ENCODE results near the gene CMTM3. TPM values are rescaled to one million over a fixed set of nuclear protein-coding genes. Genes with fewer than 3 reads are reported as not detected.

CMTM3 gene
- total and polyA plus RNA-seq, 2 experiments from 2014 or later = 32.6 to 47.0 TPM

DNA sequence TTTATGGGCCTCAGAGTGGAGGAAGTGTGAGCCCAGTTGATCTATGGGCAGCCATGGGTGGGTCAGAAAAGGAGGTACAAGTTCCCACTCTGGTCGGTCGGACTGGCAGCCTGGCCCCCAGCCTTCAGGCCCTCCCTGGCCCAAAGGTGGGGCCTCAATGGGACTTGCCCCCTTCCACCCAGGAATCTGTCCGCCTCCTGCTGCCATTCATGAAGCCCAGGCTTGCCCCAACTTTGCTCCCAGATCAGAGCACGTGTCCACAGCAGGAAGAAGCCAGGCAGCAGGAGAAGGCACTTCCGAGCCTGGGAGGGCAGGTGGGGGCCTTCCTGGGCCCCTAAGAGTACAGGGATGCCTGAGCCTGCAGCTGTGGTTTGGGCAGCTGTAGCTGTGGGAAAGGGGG lies 3.0 kb upstream of the CMTM3 start:
- in situ Hi-C loops (cut with MboI) = no loop called here
- Histone ChIP-seq H3K27ac (no peak overlapping the region), H3K9me2 (ENCODE audit: insufficient read depth) (no peaks in the 10 kb centered on the region), H3K79me2 (ENCODE audit: insufficient read depth) (peaks cover 17% of the 10 kb centered on the region), H3K27me3 (replicated peaks; ENCODE audit: insufficient read depth) (no peaks in the 10 kb centered on the region), H3K4me2 (ENCODE audit: unreplicated experiment) (no peak overlapping the region), H3K36me3 (ENCODE audit: low read depth) (no peaks in the 10 kb centered on the region), H2AFZ (no peak overlapping the region), H3K4me3 (no peak overlapping the region), H4K20me1 (ENCODE audit: insufficient read depth) (no peaks in the 10 kb centered on the region), H3F3A (ENCODE audit: insufficient read depth) (no peaks in the 10 kb centered on the region), H3K9me3 (ENCODE audit: low read depth) (no peaks in the 10 kb centered on the region), H3K4me1 (ENCODE audit: insufficient read depth) (no peaks in the 10 kb centered on the region), H3K9ac (no peak overlapping the region)
- 64 to 78% methylated on average over 5 of the region's 5 CpGs for WGBS, 2 experiments (ENCODE audit: low coverage in 1 of 2, low lambda C conversion rate in 2 of 2, missing lambda C conversion rate in 2 of 2)
- no peak for DNase-seq
- TF ChIP-seq EZH2phosphoT487 (IDR thresholded peaks at IDR 0.05; ENCODE audit: insufficient read depth, low read depth) (no peak), EZH2 (IDR thresholded peaks at IDR 0.05; ENCODE audit: insufficient read depth, poor library complexity, severe bottlenecking) (no peak)

- TF ChIP-seq EZH2 (IDR thresholded peaks at IDR 0.05; ENCODE audit: insufficient read depth, poor library complexity, severe bottlenecking) = no peak
- TF ChIP-seq EZH2phosphoT487 (IDR thresholded peaks at IDR 0.05; ENCODE audit: insufficient read depth, low read depth) = no peak
- peak overlapping the region; percentile 56 for H3K4me2 ChIP-seq (ENCODE audit: unreplicated experiment)
- H3K79me2 ChIP-seq (ENCODE audit: insufficient read depth) = peaks cover 26% of the 10 kb centered on the region
- no peaks in the 10 kb centered on the region for H3K9me3 ChIP-seq (ENCODE audit: low read depth)
- H3K4me3 ChIP-seq = peak overlapping the region; percentile 76
- H4K20me1 ChIP-seq (ENCODE audit: insufficient read depth) = no peaks in the 10 kb centered on the region
- DNase-seq = peak; percentile 64
- H3K9ac ChIP-seq = peak overlapping the region; percentile 88
- WGBS, 2 experiments (ENCODE audit: low coverage in 1 of 2, low lambda C conversion rate in 2 of 2, missing lambda C conversion rate in 2 of 2) = 15 to 20% methylated on average over 26 to 32 of the region's 32 CpGs
- no peaks in the 10 kb centered on the region for H3K27me3 ChIP-seq (replicated peaks; ENCODE audit: insufficient read depth)
- H3F3A ChIP-seq (ENCODE audit: insufficient read depth) = no peaks in the 10 kb centered on the region
- peaks cover 7% of the 10 kb centered on the region for H3K4me1 ChIP-seq (ENCODE audit: insufficient read depth)
- 0 out of 2 replicates have a peak overlapping the region, but pooled peaks have one; percentile 0 for H3K27ac ChIP-seq
- H3K36me3 ChIP-seq (ENCODE audit: low read depth) = no peaks in the 10 kb centered on the region
- no peaks in the 10 kb centered on the region for H3K9me2 ChIP-seq (ENCODE audit: insufficient read depth)
- in situ Hi-C loops (cut with MboI) = no loop called here
- peak overlapping the region; percentile 71 for H2AFZ ChIP-seq
These were observed 748 bp upstream of the CMTM3 start for GRCh38 chr16:66603537-66604375.

DNA sequence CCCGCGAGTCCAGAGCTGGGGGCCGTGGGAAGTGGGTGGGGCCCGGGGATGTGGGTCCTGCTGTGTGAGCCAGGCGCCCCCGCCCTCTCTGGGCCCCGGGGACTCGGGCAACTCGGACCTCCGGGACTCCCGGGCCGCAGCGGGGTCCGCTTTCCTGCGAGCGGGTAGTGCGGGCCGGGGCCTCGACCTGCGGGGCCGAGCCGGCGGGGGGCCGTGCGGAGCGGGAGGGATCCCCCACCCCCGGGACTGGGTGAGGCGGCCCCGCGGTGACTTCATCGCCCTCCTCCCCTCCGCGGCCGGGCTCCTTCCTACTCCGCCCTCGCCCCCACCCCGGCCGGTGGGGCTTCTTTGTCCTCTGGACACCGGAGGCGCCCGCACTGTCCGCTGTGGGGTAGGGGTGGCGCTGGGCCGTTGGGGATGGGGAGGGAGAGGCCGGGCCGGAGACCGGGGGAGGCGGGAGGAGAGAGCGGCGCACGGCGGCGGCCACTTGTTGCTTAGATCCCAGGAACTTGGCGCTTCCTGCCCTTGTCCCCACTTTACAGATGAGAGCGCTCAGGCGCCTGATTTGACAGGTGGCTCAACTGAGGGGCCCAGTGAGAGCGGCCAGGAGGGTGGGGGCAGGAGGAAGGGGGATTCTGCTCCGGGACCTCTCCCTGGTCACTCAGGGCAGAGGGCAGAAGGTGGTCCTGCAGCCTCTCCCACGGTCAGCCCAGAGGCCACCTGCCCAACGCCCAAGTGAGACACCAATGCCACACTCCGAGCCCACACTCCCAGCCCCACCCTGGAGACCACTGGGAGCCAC lies 874 bp downstream of the CMTM3 start:
- H3K27ac ChIP-seq = peak overlapping the region; percentile 43
- H2AFZ ChIP-seq = peak overlapping the region; percentile 79
- H3K27me3 ChIP-seq (replicated peaks; ENCODE audit: insufficient read depth) = no peaks in the 10 kb centered on the region
- peak overlapping the region; percentile 57 for H3K4me2 ChIP-seq (ENCODE audit: unreplicated experiment)
- no peaks in the 10 kb centered on the region for H3F3A ChIP-seq (ENCODE audit: insufficient read depth)
- H3K4me3 ChIP-seq = peak overlapping the region; percentile 76
- H4K20me1 ChIP-seq (ENCODE audit: insufficient read depth) = no peaks in the 10 kb centered on the region
- in situ Hi-C loops (cut with MboI) = no loop called here
- H3K9ac ChIP-seq = peak overlapping the region; percentile 88
- no peaks in the 10 kb centered on the region for H3K9me3 ChIP-seq (ENCODE audit: low read depth)
- H3K4me1 ChIP-seq (ENCODE audit: insufficient read depth) = peaks cover 10% of the 10 kb centered on the region
- H3K36me3 ChIP-seq (ENCODE audit: low read depth) = peaks cover under 1% of the 10 kb centered on the region; the same call in 1 of the 2 replicates
- peak; percentile 75 for DNase-seq
- 1 to 16% methylated on average over 7 to 46 of the region's 61 CpGs for WGBS, 2 experiments (ENCODE audit: low coverage in 1 of 2, low lambda C conversion rate in 2 of 2, missing lambda C conversion rate in 2 of 2)
- H3K79me2 ChIP-seq (ENCODE audit: insufficient read depth) = peaks cover 38% of the 10 kb centered on the region
- H3K9me2 ChIP-seq (ENCODE audit: insufficient read depth) = no peaks in the 10 kb centered on the region
- no peak for TF ChIP-seq EZH2 (IDR thresholded peaks at IDR 0.05; ENCODE audit: insufficient read depth, poor library complexity, severe bottlenecking)
- no peak for TF ChIP-seq EZH2phosphoT487 (IDR thresholded peaks at IDR 0.05; ENCODE audit: insufficient read depth, low read depth)

DNA sequence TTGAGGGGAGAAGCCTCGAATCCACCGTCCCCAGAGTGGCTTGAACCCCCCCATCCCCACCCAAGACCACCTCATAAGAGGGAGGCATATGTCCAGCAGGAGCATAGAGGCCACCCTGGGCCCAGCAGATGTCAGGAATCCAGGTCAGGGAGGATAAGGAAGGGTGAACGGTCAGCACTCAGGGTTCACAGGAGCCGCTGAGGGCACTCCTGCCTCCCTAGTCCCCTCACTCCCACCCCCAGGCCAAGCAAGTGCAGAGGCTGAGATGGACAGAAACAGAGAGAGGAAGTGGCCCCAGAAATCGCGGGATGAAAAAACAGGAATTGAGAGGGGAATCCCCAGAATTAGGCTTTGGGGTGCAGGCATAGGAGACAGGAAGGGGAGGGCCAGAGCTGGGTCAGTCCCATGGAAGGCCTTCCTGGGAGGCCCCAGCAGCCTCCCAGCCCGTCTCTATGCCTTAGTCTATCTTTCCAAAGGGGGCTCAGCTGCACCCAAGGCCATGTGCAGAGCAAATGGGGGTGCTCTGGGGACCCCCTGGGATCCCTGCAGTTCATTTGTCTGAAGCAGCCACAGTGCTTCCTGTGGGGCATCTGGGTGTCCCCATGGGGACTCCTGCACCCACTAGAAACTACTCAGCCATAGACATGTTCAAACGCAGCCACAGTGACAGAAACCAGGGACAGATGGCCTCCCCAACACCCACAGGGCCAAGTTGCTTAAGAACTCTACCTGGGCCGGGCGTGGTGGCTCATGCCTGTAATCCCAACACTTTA lies 1.7 kb downstream of the CMTM3 start:
- TF ChIP-seq EZH2phosphoT487 (IDR thresholded peaks at IDR 0.05; ENCODE audit: insufficient read depth, low read depth) (no peak), EZH2 (IDR thresholded peaks at IDR 0.05; ENCODE audit: insufficient read depth, poor library complexity, severe bottlenecking) (no peak)
- H4K20me1 ChIP-seq (ENCODE audit: insufficient read depth) = no peaks in the 10 kb centered on the region
- in situ Hi-C loops (cut with MboI) = no loop called here
- H3K9ac ChIP-seq = peak overlapping the region; percentile 88
- peak overlapping the region; percentile 57 for H3K4me2 ChIP-seq (ENCODE audit: unreplicated experiment)
- H3K9me3 ChIP-seq (ENCODE audit: low read depth) = no peaks in the 10 kb centered on the region
- H3K4me3 ChIP-seq = peak overlapping the region; percentile 76
- H3K4me1 ChIP-seq (ENCODE audit: insufficient read depth) = peaks cover 10% of the 10 kb centered on the region
- H2AFZ ChIP-seq = no peak overlapping the region
- no peaks in the 10 kb centered on the region for H3F3A ChIP-seq (ENCODE audit: insufficient read depth)
- peaks cover 7% of the 10 kb centered on the region; the same call in 1 of the 2 replicates for H3K36me3 ChIP-seq (ENCODE audit: low read depth)
- no peak overlapping the region for H3K27ac ChIP-seq
- 67 to 68% methylated on average over 10 of the region's 10 CpGs for WGBS, 2 experiments (ENCODE audit: low coverage in 1 of 2, low lambda C conversion rate in 2 of 2, missing lambda C conversion rate in 2 of 2)
- H3K9me2 ChIP-seq (ENCODE audit: insufficient read depth) = no peaks in the 10 kb centered on the region
- no peak for DNase-seq
- no peaks in the 10 kb centered on the region for H3K27me3 ChIP-seq (replicated peaks; ENCODE audit: insufficient read depth)
- peaks cover 38% of the 10 kb centered on the region for H3K79me2 ChIP-seq (ENCODE audit: insufficient read depth)

All from GM23248 (cell line).